NB4 (cell line): ENCODE results near the gene GSTT2B.
"Not testable (repeated sequence)": the region's sequence is repeated elsewhere in the genome, so short reads cannot be mapped to it uniquely, and the experiment has no call there.

Experiments used
- DNase-seq: peaks from one replicate; pipeline ENCODE4 v3.0.0; 2010; ENCODE audit warnings: low read depth
- H3K4me3 ChIP-seq: one replicate; pipeline ENCODE4 v1.5.1; 2011; ENCODE audit warnings: mild to moderate bottlenecking, low read depth, low read length, moderate library complexity
- CTCF ChIP-seq: IDR thresholded peaks from one replicate; pipeline ENCODE4 v1.5.1; 2012; ENCODE audit warnings: low read depth, low read length
- MAX ChIP-seq: IDR thresholded peaks from 2 replicates; pipeline ENCODE4 v1.6.1; 2011; ENCODE audit warnings: low read depth, low read length
- MYC ChIP-seq: IDR thresholded peaks from 2 replicates; pipeline ENCODE4 v1.6.1; 2011; ENCODE audit warnings: low read depth, low read length
- POLR2A ChIP-seq: IDR thresholded peaks from 2 replicates; pipeline ENCODE4 v1.6.1; 2011; ENCODE audit warnings: mild to moderate bottlenecking; ENCODE audit not compliant: insufficient read length; ENCODE audit errors: extremely low read depth

Gene GSTT2B

GRCh38 chr22:23961084-23961771 lies at the start of gene GSTT2B:
Gene GSTT2B (minus strand): TSS chr22:23961195. CDS start chr22:23961131, 64 bp downstream.
- DNase-seq, H3K4me3 ChIP-seq: not testable (repeated sequence)

- no peak overlapping the region for H3K4me3 ChIP-seq
- DNase-seq = no peak
- no peak for TF ChIP-seq MYC
- no peak for TF ChIP-seq CTCF
- TF ChIP-seq MAX = no peak
- no peak for TF ChIP-seq POLR2A
Measured at GRCh38 chr22:24010018-24010391, 49.0 kb upstream of the GSTT2B start.

GRCh38 chr22:24009227-24010017 lies 48.4 kb upstream of the GSTT2B start:
- TF ChIP-seq CTCF (no peak), MYC (no peak), MAX (no peak), POLR2A (no peak)
- H3K4me3 ChIP-seq = no peak overlapping the region
- DNase-seq = no peak

- H3K4me3 ChIP-seq = no peak overlapping the region
- no peak for DNase-seq
- TF ChIP-seq MAX = no peak
- TF ChIP-seq CTCF = no peak
- no peak for TF ChIP-seq POLR2A
- TF ChIP-seq MYC = no peak
Measured at GRCh38 chr22:24008381-24009226, 47.6 kb upstream of the GSTT2B start.

- no peak for DNase-seq
- H3K4me3 ChIP-seq = no peak overlapping the region
- TF ChIP-seq CTCF (no peak), POLR2A (no peak), MAX (no peak), MYC (no peak)
Measured at GRCh38 chr22:24008022-24008283, 47.0 kb upstream of the GSTT2B start.

- TF ChIP-seq MYC = no peak
- TF ChIP-seq MAX = no peak
- no peak for TF ChIP-seq POLR2A
- no peak for TF ChIP-seq CTCF
- no peak overlapping the region for H3K4me3 ChIP-seq
- no peak for DNase-seq
Measured at GRCh38 chr22:24007253-24008021, 46.4 kb upstream of the GSTT2B start.
